ACHN (cell line): Measurements from ENCODE around the gene C1R.

Experiments used
- DNase-seq: peaks from one replicate; pipeline ENCODE4 v3.0.0-alpha.2; 2015
- in situ Hi-C: cut with HindIII; loops from 2 replicates; pipeline ENCODE4 v1.10.0; 2017; ENCODE audit warnings: low sequenced_read_pairs, low pct_ligation_motif_present, low pct_unique_long_range_greater_than_20kb

C1R gene

GRCh38 chr12:7103837-7104584 is 11.8 kb upstream of the C1R start:
- in situ Hi-C loops, result no loop called here
- no peak for DNase-seq

GRCh38 chr12:7102582-7102981 is 10.3 kb upstream of the C1R start:
- no peak for DNase-seq
- in situ Hi-C loops, result no loop called here

GRCh38 chr12:7101694-7102131 is 9.5 kb upstream of the C1R start:
- no peak for DNase-seq
- in situ Hi-C loops, result no loop called here

GRCh38 chr12:7101047-7101693 is 8.9 kb upstream of the C1R start:
- in situ Hi-C loops, result no loop called here
- no peak for DNase-seq

GRCh38 chr12:7100239-7100638 is 8.0 kb upstream of the C1R start:
- no peak for DNase-seq
- in situ Hi-C loops, result no loop called here

GRCh38 chr12:7099290-7099996 is 7.2 kb upstream of the C1R start:
- no peak for DNase-seq
- in situ Hi-C loops, result no loop called here

GRCh38 chr12:7096979-7097378 is 4.7 kb upstream of the C1R start:
- no peak for DNase-seq
- in situ Hi-C loops, result no loop called here

GRCh38 chr12:7096006-7096932 is 4.0 kb upstream of the C1R start:
- DNase-seq, result no peak
- in situ Hi-C loops, result no loop called here

GRCh38 chr12:7093892-7094291 is 1.6 kb upstream of the C1R start:
- in situ Hi-C loops, result no loop called here
- no peak for DNase-seq

- in situ Hi-C loops, result no loop called here
- DNase-seq, result no peak
Measured at GRCh38 chr12:7093486-7093885, 1.2 kb upstream of the C1R start.

- in situ Hi-C loops, result no loop called here
- DNase-seq, result no peak
Measured at GRCh38 chr12:7092986-7093460, 778 bp upstream of the C1R start.

GRCh38 chr12:7091660-7092228 is 501 bp downstream of the C1R start:
- in situ Hi-C loops, result no loop called here
- DNase-seq, result no peak

GRCh38 chr12:7091171-7091570 is 1.1 kb downstream of the C1R start:
- no peak for DNase-seq
- in situ Hi-C loops, result no loop called here

- in situ Hi-C loops, result no loop called here
- DNase-seq, result no peak
Measured at GRCh38 chr12:7090222-7090998, 1.8 kb downstream of the C1R start.

GRCh38 chr12:7089196-7089871 is 2.9 kb downstream of the C1R start:
- no peak for DNase-seq
- in situ Hi-C loops, result no loop called here

GRCh38 chr12:7083125-7083524 is 9.1 kb downstream of the C1R start:
- in situ Hi-C loops, result no loop called here
- no peak for DNase-seq

GRCh38 chr12:7081037-7081436 is 11.2 kb downstream of the C1R start:
- DNase-seq, result no peak
- in situ Hi-C loops, result no loop called here
